H1 (cell line): ENCODE measurements around the gene CHMP6. TPM values are rescaled to one million over a fixed set of nuclear protein-coding genes. Genes with fewer than 3 reads are reported as not detected.

Experiments
- CHD2 ChIP-seq: IDR thresholded peaks from 2 replicates; pipeline ENCODE4 v1.6.1; 2012; ENCODE audit warnings: low read length, improper control_type of control experiment
- JUND ChIP-seq: IDR thresholded peaks from 2 replicates; pipeline ENCODE4 v1.6.1; 2011; ENCODE audit warnings: mild to moderate bottlenecking, improper control_type of control experiment, low read length
- KDM4A ChIP-seq: IDR thresholded peaks from one replicate; pipeline ENCODE4 v1.7.1; 2012; ENCODE audit warnings: low read depth, mild to moderate bottlenecking, moderate library complexity, low read length, inconsistent platforms; ENCODE audit not compliant: severe bottlenecking
- POLR2AphosphoS5 ChIP-seq: IDR thresholded peaks from 2 replicates; pipeline ENCODE4 v1.6.1; 2011; ENCODE audit warnings: low read depth, low read length
- TBP ChIP-seq: IDR thresholded peaks from 2 replicates; pipeline ENCODE4 v1.6.1; 2011; ENCODE audit warnings: low read depth, low read length, improper control_type of control experiment
- TEAD4 ChIP-seq: IDR thresholded peaks from 2 replicates; pipeline ENCODE4 v1.6.1; 2012; ENCODE audit warnings: low read depth, low read length, inconsistent platforms, mixed read lengths
- polyA plus RNA-seq, 7 experiments: library from polyadenylated mRNA; depleted of rRNA in 3 of 7; stranded (reverse) in 5 of 7; unstranded in 2 of 7; fragments of >200 nt in 5 of 7; fragments of 200-250 nt in 2 of 7; gene quantifications; 1 replicate in 5 of 7; 2 replicates in 1 of 7; 4 replicates in 1 of 7; pipeline versions ENCODE4 v1.2.1 to v1.2.3, GENCODE V29; 2011 to 2013; ENCODE audit warnings: missing spikeins in 2 of 7, mixed read lengths in 2 of 7
- total RNA-seq: library from RNA; stranded (reverse); fragmentation: NEBNext Ultra II Directional; extraction: Animal tissue kit (Norgen Biotek cat#: 25700); gene quantifications from 2 replicates; pipeline ENCODE4 v1.2.1, GENCODE V29; 2021
- TF ChIP-seq, protein P1 (sequence below): IDR thresholded peaks from 2 replicates; pipeline ENCODE4 v1.6.1; 2012; ENCODE audit warnings: low read length, inconsistent platforms

Gene CHMP6
- total and polyA plus RNA-seq, 2 of the 8 experiments (the other 6 are each of a cell fraction or from before 2014, with no cell fraction given) = 15.7 to 24.3 TPM

- TF ChIP-seq, protein P1, sequence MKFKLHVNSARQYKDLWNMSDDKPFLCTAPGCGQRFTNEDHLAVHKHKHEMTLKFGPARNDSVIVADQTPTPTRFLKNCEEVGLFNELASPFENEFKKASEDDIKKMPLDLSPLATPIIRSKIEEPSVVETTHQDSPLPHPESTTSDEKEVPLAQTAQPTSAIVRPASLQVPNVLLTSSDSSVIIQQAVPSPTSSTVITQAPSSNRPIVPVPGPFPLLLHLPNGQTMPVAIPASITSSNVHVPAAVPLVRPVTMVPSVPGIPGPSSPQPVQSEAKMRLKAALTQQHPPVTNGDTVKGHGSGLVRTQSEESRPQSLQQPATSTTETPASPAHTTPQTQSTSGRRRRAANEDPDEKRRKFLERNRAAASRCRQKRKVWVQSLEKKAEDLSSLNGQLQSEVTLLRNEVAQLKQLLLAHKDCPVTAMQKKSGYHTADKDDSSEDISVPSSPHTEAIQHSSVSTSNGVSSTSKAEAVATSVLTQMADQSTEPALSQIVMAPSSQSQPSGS = no peak
- TF ChIP-seq KDM4A (no peak), POLR2AphosphoS5 (no peak), JUND (no peak), TBP (no peak), CHD2 (no peak), TEAD4 (no peak)
Measured at GRCh38 chr17:81002013-81002384, 10.4 kb downstream of the CHMP6 start (continued).
